H9 (cell line): Measurements from ENCODE around the gene TXNDC5. TPM values are rescaled to one million over a fixed set of nuclear protein-coding genes. Genes with fewer than 3 reads are reported as not detected.

Experiments used
- DNase-seq: peaks from one replicate; pipeline ENCODE4 v3.0.0-alpha.2; 2017
- H2AFZ ChIP-seq: one replicate; pipeline ENCODE4 v1.6.1; 2013; ENCODE audit warnings: mild to moderate bottlenecking, low read length, control low read depth, moderate library complexity
- H2AK5ac ChIP-seq: 2 replicates; pipeline ENCODE4 v1.6.1; 2013; ENCODE audit warnings: low read length, control low read depth, mixed read lengths; ENCODE audit not compliant: insufficient read length
- H2BK120ac ChIP-seq: one replicate; pipeline ENCODE4 v1.6.1; 2013; ENCODE audit warnings: low read depth, mild to moderate bottlenecking, low read length, control low read depth, inconsistent platforms; ENCODE audit not compliant: poor library complexity, severe bottlenecking
- H2BK12ac ChIP-seq: 2 replicates; pipeline ENCODE4 v1.6.1; 2013; ENCODE audit warnings: low read length, control low read depth, mixed read lengths, low read depth; ENCODE audit not compliant: insufficient read length
- H2BK15ac ChIP-seq: 2 replicates; pipeline ENCODE4 v1.6.1; 2013; ENCODE audit warnings: low read depth, low read length, control low read depth
- H2BK20ac ChIP-seq: one replicate; pipeline ENCODE4 v1.6.1; 2013; ENCODE audit warnings: low read depth, mild to moderate bottlenecking, low read length, control low read depth, inconsistent platforms; ENCODE audit not compliant: poor library complexity, severe bottlenecking
- H2BK5ac ChIP-seq: 2 replicates; pipeline ENCODE4 v1.6.1; 2013; ENCODE audit warnings: low read length, control low read depth, mixed read lengths; ENCODE audit not compliant: insufficient read length
- H3K14ac ChIP-seq: 2 replicates; pipeline ENCODE4 v1.6.1; 2013; ENCODE audit warnings: low read length, control low read depth; ENCODE audit not compliant: insufficient read depth
- H3K18ac ChIP-seq: 2 replicates; pipeline ENCODE4 v1.6.1; 2013; ENCODE audit warnings: low read depth, mild to moderate bottlenecking, mixed read lengths, low read length, control low read depth; ENCODE audit not compliant: insufficient read length
- H3K23ac ChIP-seq: 2 replicates; pipeline ENCODE4 v1.6.1; 2013; ENCODE audit warnings: low read length, control low read depth, mixed read lengths, low read depth; ENCODE audit not compliant: insufficient read length
- H3K23me2 ChIP-seq: 2 replicates; pipeline ENCODE4 v1.6.1; 2013; ENCODE audit warnings: low read depth, mild to moderate bottlenecking, mixed read lengths, low read length, control low read depth; ENCODE audit not compliant: insufficient read length, poor library complexity, severe bottlenecking
- H3K27ac ChIP-seq: 2 replicates; pipeline ENCODE4 v1.5.1; 2013; ENCODE audit warnings: low read length, control low read depth, mixed read lengths, low read depth; ENCODE audit not compliant: insufficient read length
- H3K27me3 ChIP-seq: 2 replicates; pipeline ENCODE4 v1.6.1; 2013; ENCODE audit warnings: low read length, control low read depth, inconsistent platforms; ENCODE audit not compliant: insufficient read depth
- H3K4ac ChIP-seq: 2 replicates; pipeline ENCODE4 v1.6.1; 2013; ENCODE audit warnings: low read depth, mild to moderate bottlenecking, control low read depth, inconsistent platforms, low read length, moderate library complexity
- H3K4me1 ChIP-seq: 2 replicates; pipeline ENCODE4 v1.6.1; 2013; ENCODE audit warnings: low read length, control low read depth, inconsistent platforms; ENCODE audit not compliant: insufficient read depth
- H3K4me2 ChIP-seq: 2 replicates; pipeline ENCODE4 v1.6.1; 2013; ENCODE audit warnings: low read length, control low read depth, mixed read lengths; ENCODE audit not compliant: insufficient read length, insufficient read depth
- H3K56ac ChIP-seq: 2 replicates; pipeline ENCODE4 v1.6.1; 2013; ENCODE audit warnings: low read depth, mild to moderate bottlenecking, mixed read lengths, low read length, control low read depth; ENCODE audit not compliant: insufficient read length
- H3K79me1 ChIP-seq: 2 replicates; pipeline ENCODE4 v1.6.1; 2013; ENCODE audit warnings: low read depth, mild to moderate bottlenecking, moderate library complexity, low read length, control low read depth, inconsistent platforms; ENCODE audit not compliant: insufficient read depth, poor library complexity, severe bottlenecking
- H3K79me2 ChIP-seq: 2 replicates; pipeline ENCODE4 v1.6.1; 2013; ENCODE audit warnings: low read length, control low read depth, inconsistent platforms; ENCODE audit not compliant: insufficient read depth
- H3K9ac ChIP-seq: 2 replicates; pipeline ENCODE4 v1.6.1; 2013; ENCODE audit warnings: low read length, control low read depth, mixed read lengths; ENCODE audit not compliant: insufficient read length; ENCODE audit errors: extremely low read depth
- H3K9me3 ChIP-seq: one replicate; pipeline ENCODE4 v1.6.1; 2013; ENCODE audit warnings: low read depth, low read length, inconsistent platforms; ENCODE audit not compliant: control insufficient read depth
- H3T11ph ChIP-seq: one replicate; pipeline ENCODE4 v1.6.1; 2013; ENCODE audit warnings: mild to moderate bottlenecking, low read length, control low read depth, inconsistent platforms
- H4K20me1 ChIP-seq: one replicate; pipeline ENCODE4 v1.6.1; 2013; ENCODE audit not compliant: control insufficient read depth, insufficient read length, insufficient read depth
- H4K5ac ChIP-seq: 2 replicates; pipeline ENCODE4 v1.6.1; 2013; ENCODE audit warnings: low read depth, mild to moderate bottlenecking, mixed read lengths, low read length, control low read depth; ENCODE audit not compliant: insufficient read length
- H4K8ac ChIP-seq: replicated peaks from 2 replicates; pipeline ENCODE4 v1.6.1; 2013; ENCODE audit warnings: low read length, control low read depth, mixed read lengths, low read depth; ENCODE audit not compliant: insufficient read length
- H4K91ac ChIP-seq: 2 replicates; pipeline ENCODE4 v1.6.1; 2013; ENCODE audit warnings: low read depth, mild to moderate bottlenecking, moderate library complexity, mixed read lengths, low read length, control low read depth; ENCODE audit not compliant: insufficient read length
- H3K27ac Mint-ChIP-seq, 3 experiments: 2 replicates in 2 of 3; 3 replicates in 1 of 3; pipeline ENCODE4 v1.8.0; 2020 to 2021; ENCODE audit warnings: mixed read lengths in 3 of 3, mild to moderate bottlenecking in 1 of 3, moderate library complexity in 1 of 3
- H3K27me3 Mint-ChIP-seq: 2 replicates; pipeline ENCODE4 v1.8.0; 2021; ENCODE audit warnings: low read depth, mild to moderate bottlenecking, moderate library complexity, mixed read lengths
- H3K36me3 Mint-ChIP-seq, 3 experiments: 2 replicates in 2 of 3; 3 replicates in 1 of 3; pipeline ENCODE4 v1.8.0; 2020 to 2021; ENCODE audit warnings: low read depth in 3 of 3, mixed read lengths in 3 of 3; ENCODE audit not compliant: insufficient read depth in 1 of 3
- H3K4me1 Mint-ChIP-seq, 2 experiments: 2 replicates each; pipeline ENCODE4 v1.8.0; 2020; ENCODE audit warnings: mixed read lengths in 2 of 2
- H3K4me3 Mint-ChIP-seq, 2 experiments: 2 replicates in 1 of 2; 3 replicates in 1 of 2; pipeline ENCODE4 v1.8.0; 2020 to 2021; ENCODE audit warnings: mild to moderate bottlenecking in 2 of 2, mixed read lengths in 2 of 2, moderate library complexity in 1 of 2
- H3K9me3 Mint-ChIP-seq, 2 experiments: 2 replicates in 1 of 2; 3 replicates in 1 of 2; pipeline ENCODE4 v1.8.0; 2020; ENCODE audit warnings: mild to moderate bottlenecking in 2 of 2, mixed read lengths in 2 of 2, moderate library complexity in 1 of 2
- CTCF ChIP-seq: fragments of 200-600 bp; sonication (generic); conservative IDR thresholded peaks from 3 replicates; pipeline ENCODE4 v1.8.0; 2021; ENCODE audit warnings: antibody characterized with exemption, mild to moderate bottlenecking
- WGBS: extraction: QIAGEN DNeasy Blood & Tissue Kit; methylation state at CpG from one replicate; pipeline ENCODE4 v1.1.7; 2013; ENCODE audit warnings: missing lambda C conversion rate, low lambda C conversion rate, mixed read lengths; ENCODE audit not compliant: insufficient read length; ENCODE audit errors: extremely low coverage; 5-methylcytosine and 5-hydroxymethylcytosine counted together
- total RNA-seq: library from RNA; stranded (reverse); gene quantifications from 2 replicates; pipeline ENCODE4 v1.2.1, GENCODE V29; 2021

TXNDC5 gene
- total RNA-seq, 1 experiment from 2014 or later = 130 TPM

GRCh38 chr6:7901780-7902179, 8.8 kb downstream of the TXNDC5 start:
- Histone ChIP-seq H3K9me3 (no peaks in the 10 kb centered on the region), H2AK5ac (no peak overlapping the region), H3K23me2 (no peaks in the 10 kb centered on the region), H4K8ac (no peak overlapping the region), H2AFZ (no peak overlapping the region), H3K79me1 (no peaks in the 10 kb centered on the region), H3K14ac (no peak overlapping the region), H3K23ac (no peak overlapping the region), H2BK5ac (no peak overlapping the region), H3K27ac (no peak overlapping the region), H3K18ac (no peak overlapping the region), H4K5ac (no peak overlapping the region), H2BK120ac (no peak overlapping the region), H3K4me2 (no peak overlapping the region), H3K4ac (no peak overlapping the region), H3K56ac (no peak overlapping the region), H2BK15ac (no peak overlapping the region), H2BK12ac (no peak overlapping the region), H4K20me1 (no peaks in the 10 kb centered on the region), H4K91ac (no peak overlapping the region), H3K79me2 (peaks cover 6% of the 10 kb centered on the region; the same call in 1 of the 2 replicates), H3K9ac (no peak overlapping the region), H2BK20ac (no peak overlapping the region), H3K27me3 (no peaks in the 10 kb centered on the region), H3K4me1 (no peaks in the 10 kb centered on the region), H3T11ph (no peak overlapping the region)
- Mint-ChIP-seq H3K9me3 (no peaks in the 10 kb centered on the region), H3K4me3 (no peak overlapping the region), H3K36me3 (peaks cover 47 to 80% (median 79%) of the 10 kb centered on the region in 3 experiments; a peak in 6 of 7 replicates), H3K4me1 (no peaks in the 10 kb centered on the region), H3K27me3 (no peaks in the 10 kb centered on the region), H3K27ac (no peak overlapping the region; a peak in 1 of 7 replicates)
- WGBS = no CpG with 5 or more reads among the region's 4 CpGs
- no peak for DNase-seq
- no peak for TF ChIP-seq CTCF
